Measurements from ENCODE around the gene UVRAG. TPM values are rescaled to one million over a fixed set of nuclear protein-coding genes. Genes with fewer than 3 reads are reported as not detected.

UVRAG gene
- total RNA-seq, 1 donor from 2014 or later = 34.0 TPM

GRCh38 chr11:76038608-76039007 is 223.6 kb downstream of the UVRAG start:
- Histone ChIP-seq H3K9ac (no peak overlapping the region), H3K27ac (no peak overlapping the region), H3K4me2 (no peak overlapping the region), H3K4me1 (peaks cover 4% of the 10 kb centered on the region), H3K27me3 (no peaks in the 10 kb centered on the region), H3K36me3 (peaks cover 4% of the 10 kb centered on the region), H3K9me3 (ENCODE audit: low read depth) (no peaks in the 10 kb centered on the region), H2AFZ (replicated peaks) (no peak overlapping the region), H3F3A (ENCODE audit: low read depth) (peaks cover 4% of the 10 kb centered on the region), H3K4me3 (no peak overlapping the region), H4K20me1 (ENCODE audit: low read depth) (peaks cover 6% of the 10 kb centered on the region), H3K79me2 (ENCODE audit: low read depth) (no peaks in the 10 kb centered on the region)
- Mint-ChIP-seq H3K9me3 (no peaks in the 10 kb centered on the region), H3K4me1 (peaks cover under 1% of the 10 kb centered on the region), H3K27me3 (ENCODE audit: insufficient read depth, low read depth) (no peaks in the 10 kb centered on the region), H3K4me3 (no peak overlapping the region), H3K27ac (no peak overlapping the region), H3K36me3 (peaks cover 2% of the 10 kb centered on the region)
- TF ChIP-seq CTCF (IDR thresholded peaks at IDR 0.05) (no peak), EZH2 (IDR thresholded peaks at IDR 0.05) (no peak), EZH2phosphoT487 (IDR thresholded peaks at IDR 0.05) (no peak)
- no peak for DNase-seq (ENCODE audit: low spot score)

GRCh38 chr11:76041208-76041607 is 226.2 kb downstream of the UVRAG start:
- H3K4me3 ChIP-seq = no peak overlapping the region
- no peak overlapping the region for H3K4me2 ChIP-seq
- peaks cover 4% of the 10 kb centered on the region for H3K36me3 ChIP-seq
- no peak overlapping the region for H3K27ac ChIP-seq
- Mint-ChIP-seq H3K36me3 (peaks cover 3% of the 10 kb centered on the region), H3K27ac (no peak overlapping the region), H3K4me1 (peaks cover 7% of the 10 kb centered on the region), H3K4me3 (no peak overlapping the region), H3K9me3 (no peaks in the 10 kb centered on the region), H3K27me3 (ENCODE audit: insufficient read depth, low read depth) (no peaks in the 10 kb centered on the region)
- TF ChIP-seq EZH2phosphoT487 (IDR thresholded peaks at IDR 0.05) (no peak), EZH2 (IDR thresholded peaks at IDR 0.05) (no peak), CTCF (IDR thresholded peaks at IDR 0.05) (no peak)
- H3F3A ChIP-seq (ENCODE audit: low read depth) = peaks cover 13% of the 10 kb centered on the region
- no peak overlapping the region for H3K9ac ChIP-seq
- DNase-seq (ENCODE audit: low spot score) = no peak
- H4K20me1 ChIP-seq (ENCODE audit: low read depth) = peaks cover 10% of the 10 kb centered on the region
- peaks cover 15% of the 10 kb centered on the region for H3K4me1 ChIP-seq
- no peaks in the 10 kb centered on the region for H3K9me3 ChIP-seq (ENCODE audit: low read depth)
- H2AFZ ChIP-seq (replicated peaks) = no peak overlapping the region
- H3K79me2 ChIP-seq (ENCODE audit: low read depth) = no peaks in the 10 kb centered on the region
- no peaks in the 10 kb centered on the region for H3K27me3 ChIP-seq

GRCh38 chr11:76044750-76045320 is 229.8 kb downstream of the UVRAG start:
- Mint-ChIP-seq H3K4me3 (no peak overlapping the region), H3K4me1 (peaks cover 7% of the 10 kb centered on the region), H3K9me3 (peaks cover 28% of the 10 kb centered on the region), H3K27me3 (ENCODE audit: insufficient read depth, low read depth) (no peaks in the 10 kb centered on the region), H3K27ac (no peak overlapping the region), H3K36me3 (peaks cover 23% of the 10 kb centered on the region)
- TF ChIP-seq EZH2phosphoT487 (IDR thresholded peaks at IDR 0.05) = no peak
- no peak for TF ChIP-seq EZH2 (IDR thresholded peaks at IDR 0.05)
- no peak for TF ChIP-seq CTCF (IDR thresholded peaks at IDR 0.05)
- Histone ChIP-seq H3K27me3 (no peaks in the 10 kb centered on the region), H3K9me3 (ENCODE audit: low read depth) (no peaks in the 10 kb centered on the region), H3K9ac (no peak overlapping the region), H3K4me3 (no peak overlapping the region), H3K4me2 (no peak overlapping the region), H2AFZ (replicated peaks) (no peak overlapping the region), H4K20me1 (ENCODE audit: low read depth) (peaks cover 10% of the 10 kb centered on the region), H3K4me1 (peaks cover 15% of the 10 kb centered on the region), H3K27ac (peak overlapping the region; percentile 29), H3F3A (ENCODE audit: low read depth) (peaks cover 13% of the 10 kb centered on the region), H3K36me3 (no peaks in the 10 kb centered on the region), H3K79me2 (ENCODE audit: low read depth) (no peaks in the 10 kb centered on the region)
- DNase-seq (ENCODE audit: low spot score) = no peak

All from neural progenitor cell (in vitro differentiated cells).